DND-41 (cell line): ENCODE results near the gene ARL4D.

ENCODE experiments used
- ATAC-seq: fragments of 200-7000 bp; cut with Tn5 transposase; 3 replicates; pipeline ENCODE4 v1.9.1; 2021; ENCODE audit warnings: low read depth; ENCODE audit not compliant: insufficient read depth
- DNase-seq: peaks from one replicate; pipeline ENCODE4 v3.0.0-alpha.2; 2020
- H2AFZ ChIP-seq: 2 replicates; pipeline ENCODE4 v1.6.0; 2012; ENCODE audit warnings: low read depth, low read length
- H3K27ac ChIP-seq: 2 replicates; pipeline ENCODE4 v1.5.1; 2012; ENCODE audit warnings: low read length, inconsistent platforms
- H3K27me3 ChIP-seq: fragments of 200-600 bp; sonication (generic); 2 replicates; pipeline ENCODE4 v1.6.0; 2012; ENCODE audit warnings: low read length, mild to moderate bottlenecking, inconsistent platforms; ENCODE audit not compliant: insufficient read depth, poor library complexity
- H3K36me3 ChIP-seq: 2 replicates; pipeline ENCODE4 v1.5.1; 2012; ENCODE audit warnings: low read length, inconsistent platforms; ENCODE audit not compliant: insufficient read depth
- H3K4me1 ChIP-seq: 2 replicates; pipeline ENCODE4 v1.5.1; 2012; ENCODE audit warnings: mild to moderate bottlenecking, low read length; ENCODE audit not compliant: insufficient read depth
- H3K4me2 ChIP-seq: 2 replicates; pipeline ENCODE4 v1.6.0; 2012; ENCODE audit warnings: mild to moderate bottlenecking, moderate library complexity, low read length, inconsistent platforms; ENCODE audit not compliant: insufficient read depth
- H3K4me3 ChIP-seq, 2 experiments: fragments of 200-600 bp in 1 of 2; shearing (Covaris generic) in 1 of 2; 2 replicates each; pipeline ENCODE4 v1.5.1; 2012 to 2016; ENCODE audit warnings: inconsistent platforms in 2 of 2, low read length in 2 of 2, mild to moderate bottlenecking in 2 of 2, low read depth in 1 of 2, moderate library complexity in 1 of 2
- H3K79me2 ChIP-seq: 2 replicates; pipeline ENCODE4 v1.6.0; 2012; ENCODE audit warnings: low read length, inconsistent platforms; ENCODE audit not compliant: insufficient read depth
- H3K9ac ChIP-seq: 2 replicates; pipeline ENCODE4 v1.6.0; 2012; ENCODE audit warnings: low read depth, mild to moderate bottlenecking, inconsistent platforms, low read length, moderate library complexity
- H3K9me3 ChIP-seq: 2 replicates; pipeline ENCODE4 v1.5.1; 2012; ENCODE audit warnings: low read length, moderate library complexity, mild to moderate bottlenecking, inconsistent platforms; ENCODE audit not compliant: insufficient read depth, severe bottlenecking
- H4K20me1 ChIP-seq: 2 replicates; pipeline ENCODE4 v1.6.0; 2012; ENCODE audit warnings: low read length; ENCODE audit not compliant: insufficient read depth
- CTCF ChIP-seq: IDR thresholded peaks from 2 replicates; pipeline ENCODE4 v1.5.1; 2012; ENCODE audit warnings: borderline replicate concordance, low read length, moderate library complexity, mild to moderate bottlenecking; ENCODE audit not compliant: poor library complexity, severe bottlenecking; ENCODE audit errors: extremely low read depth
- EZH2 ChIP-seq: IDR thresholded peaks from 3 replicates; pipeline ENCODE4 v1.6.1; 2012; ENCODE audit warnings: borderline replicate concordance, low read depth, mild to moderate bottlenecking, moderate library complexity, low read length, inconsistent platforms; ENCODE audit not compliant: severe bottlenecking

The ARL4D gene

GRCh38 chr17:43398724-43399595, at the start of gene ARL4D:
Gene ARL4D, plus strand, starts transcription at chr17:43398993. Its CDS starts 740 bp downstream, at chr17:43399733.
- Histone ChIP-seq H3K4me1 (peaks cover 28% of the 10 kb centered on the region), H3K27me3 (no peaks in the 10 kb centered on the region), H4K20me1 (no peaks in the 10 kb centered on the region), H3K4me2 (peak within 1 kb of the TSS; percentile 81), H3K36me3 (no peaks in the 10 kb centered on the region), H3K9me3 (no peaks in the 10 kb centered on the region), H3K9ac (peak within 1 kb of the TSS; percentile 66), H2AFZ (peak within 1 kb of the TSS; percentile 79), H3K4me3 (peak within 1 kb of the TSS; percentile 32 to 65; a peak in 3 of 4 replicates), H3K27ac (peak within 1 kb of the TSS; percentile 56), H3K79me2 (no peaks in the 10 kb centered on the region)
- DNase-seq (peak; percentile 88), ATAC-seq (peak; percentile 89)
- no peak for TF ChIP-seq EZH2

DNA sequence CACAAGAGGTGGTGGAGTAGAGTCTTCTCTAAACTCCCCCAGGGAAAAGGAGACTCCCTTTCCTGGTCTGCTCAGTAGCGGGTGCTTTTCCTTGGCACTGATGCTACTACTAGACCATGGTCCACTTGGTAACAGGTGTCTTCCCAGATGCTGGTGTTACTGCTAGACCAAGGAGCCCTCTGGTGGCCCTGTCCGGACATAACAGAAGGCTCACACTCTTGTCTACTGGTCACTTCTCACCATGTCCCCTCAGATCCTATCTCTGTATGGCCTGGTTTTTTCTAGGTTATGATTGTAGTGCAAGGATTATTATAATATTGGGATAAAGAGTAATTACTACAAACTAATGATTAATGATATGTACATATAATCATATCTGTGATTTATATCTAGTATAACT, 49.7 kb upstream of the ARL4D start:
- no peaks in the 10 kb centered on the region for H3K79me2 ChIP-seq
- H4K20me1 ChIP-seq: no peaks in the 10 kb centered on the region
- peaks cover 35% of the 10 kb centered on the region for H3K9me3 ChIP-seq
- TF ChIP-seq EZH2 (no peak), CTCF (no peak)
- DNase-seq (no peak), ATAC-seq (no peak)
- no peak overlapping the region for H3K4me2 ChIP-seq
- no peak overlapping the region for H3K9ac ChIP-seq
- H3K36me3 ChIP-seq: no peaks in the 10 kb centered on the region
- peaks cover 24% of the 10 kb centered on the region for H3K4me1 ChIP-seq
- no peak overlapping the region for H3K4me3 ChIP-seq
- no peak overlapping the region for H3K27ac ChIP-seq
- H2AFZ ChIP-seq: no peak overlapping the region
- H3K27me3 ChIP-seq: no peaks in the 10 kb centered on the region

GRCh38 chr17:43350888-43351361, 47.9 kb upstream of the ARL4D start:
- DNase-seq (no peak), ATAC-seq (no peak)
- Histone ChIP-seq H3K27ac (no peak overlapping the region), H3K4me1 (peaks cover 24% of the 10 kb centered on the region), H3K4me3 (no peak overlapping the region), H4K20me1 (no peaks in the 10 kb centered on the region), H3K4me2 (no peak overlapping the region), H3K9me3 (peaks cover 35% of the 10 kb centered on the region), H2AFZ (no peak overlapping the region), H3K79me2 (no peaks in the 10 kb centered on the region), H3K9ac (no peak overlapping the region), H3K27me3 (no peaks in the 10 kb centered on the region), H3K36me3 (no peaks in the 10 kb centered on the region)
- TF ChIP-seq CTCF: no peak
- TF ChIP-seq EZH2: no peak

- ATAC-seq (no peak), DNase-seq (no peak)
- H4K20me1 ChIP-seq: no peaks in the 10 kb centered on the region
- no peak overlapping the region for H3K4me3 ChIP-seq
- H3K27me3 ChIP-seq: no peaks in the 10 kb centered on the region
- TF ChIP-seq EZH2: no peak
- TF ChIP-seq CTCF: no peak
- H2AFZ ChIP-seq: no peak overlapping the region
- no peaks in the 10 kb centered on the region for H3K36me3 ChIP-seq
- H3K79me2 ChIP-seq: no peaks in the 10 kb centered on the region
- no peak overlapping the region for H3K27ac ChIP-seq
- H3K4me1 ChIP-seq: peaks cover 24% of the 10 kb centered on the region
- H3K9ac ChIP-seq: no peak overlapping the region
- H3K4me2 ChIP-seq: no peak overlapping the region
- peaks cover 35% of the 10 kb centered on the region for H3K9me3 ChIP-seq
Measured at GRCh38 chr17:43351691-43352090, 47.1 kb upstream of the ARL4D start.
